Fibroblast of lung (primary cell): ENCODE data around the gene B4GALT7.
"Not testable (repeated sequence)": the region's sequence is repeated elsewhere in the genome, so short reads cannot be mapped to it uniquely, and the experiment has no call there.

Experiments used
- CTCF ChIP-seq, 2 donors: IDR thresholded peaks in 1 of 2; conservative IDR thresholded peaks in 1 of 2; 1 replicate in 1 of 2; 2 replicates in 1 of 2; pipeline ENCODE4 v1.5.1; 2011 to 2012; ENCODE audit warnings: low read length in 2 of 2, control low read depth in 1 of 2, inconsistent platforms in 1 of 2, low read depth in 1 of 2, mild to moderate bottlenecking in 1 of 2
- EZH2 ChIP-seq: IDR thresholded peaks from 2 replicates; pipeline ENCODE4 v1.5.1; 2012; ENCODE audit warnings: low read length, control low read depth, mild to moderate bottlenecking; ENCODE audit errors: missing control alignments

GRCh38 chr5:177630186-177630585, 30.3 kb downstream of the B4GALT7 start:
- not testable (repeated sequence) for TF ChIP-seq CTCF (conservative IDR thresholded peaks at IDR 0.05 in 1 of 2, IDR thresholded peaks at IDR 0.05 in 1 of 2; ENCODE audit: low read depth in 1 of 2, low read length in 2 of 2); EZH2
